ENCODE measurements around the gene TGFBI. TPM values are rescaled to one million over a fixed set of nuclear protein-coding genes. Genes with fewer than 3 reads are reported as not detected.

Gene TGFBI
- total and polyA plus RNA-seq, 9 of the 15 experiments (the other 6 are each of a cell fraction or from before 2014, with no cell fraction given), result 0.05 to 0.62 (median 0.08) TPM; not detected in 6

GRCh38 chr5:136087961-136088871 lies 59.4 kb downstream of the TGFBI start:
- H3K9me1 ChIP-seq (ENCODE audit: control insufficient read depth, insufficient read depth, low read length), result no peaks in the 10 kb centered on the region
- peak overlapping the region; percentile 35 for H3K4me2 ChIP-seq (ENCODE audit: insufficient read depth, low read length)
- ATAC-seq (peak; percentile 94), DNase-seq (ENCODE audit: extremely low read depth in 1 of 4, low spot score in 3 of 4) (peak; percentile 60 to 83 (median 71)), FAIRE-seq (peak; percentile 96)
- no TSS peak for BruUV-seq (replicated peaks)
- ChIA-PET CTCF (ENCODE audit: low intra/inter-chr PET ratio) (no interaction called here), POLR2A (interaction anchor here (0.7 kb wide), 1 partner anchor 45 kb away, joined by 3 read pairs; no protein-coding TSS in a partner anchor)
- 32% methylated on average over 15 of the region's 16 CpGs for WGBS (ENCODE audit: insufficient coverage, low coverage, missing lambda C conversion rate)
- H3K9me3 ChIP-seq (replicated peaks; ENCODE audit: control insufficient read depth, insufficient read depth, low read depth, low read length), result no peaks in the 10 kb centered on the region
- no peaks in the 10 kb centered on the region for H3K27me3 ChIP-seq (ENCODE audit: control insufficient read depth in 2 of 2, insufficient read depth in 2 of 2, low read length in 2 of 2)
- no peaks in the 10 kb centered on the region for H4K20me1 ChIP-seq (replicated peaks; ENCODE audit: control insufficient read depth, insufficient read depth, low read length)
- peak overlapping the region; percentile 69 for H2AFZ ChIP-seq (ENCODE audit: low read depth, low read length)
- intact Hi-C loops (cut with micrococcal nuclease) (no loop called here), in situ Hi-C loops (cut with MboI) (no loop called here)
- 0 out of 4 replicates have a peak overlapping the region, but pooled peaks have one; percentile 5 to 48 for H3K9ac ChIP-seq (ENCODE audit: insufficient read depth in 1 of 2, low read depth in 2 of 2, low read length in 2 of 2)
- no peaks in the 10 kb centered on the region for H3K79me2 ChIP-seq (ENCODE audit: control insufficient read depth, insufficient read depth, low read length)
- H3K4me3 ChIP-seq, result no peak overlapping the region
- no peaks in the 10 kb centered on the region for H3K36me3 ChIP-seq (ENCODE audit: control insufficient read depth, insufficient read depth, low read length)
- H3K27ac ChIP-seq (ENCODE audit: extremely low read depth, low read depth, low read length), result no peak overlapping the region
- H3K4me1 ChIP-seq (replicated peaks in 1 of 2; ENCODE audit: control insufficient read depth in 2 of 2, insufficient read depth in 2 of 2, low read length in 2 of 2), result peaks cover 8 to 27% of the 10 kb centered on the region in 2 experiments
- TF ChIP-seq ZNF586 (CRISPR knock-in tag; conservative IDR thresholded peaks at IDR 0.05) (no peak), RFX5 (IDR thresholded peaks at IDR 0.05; ENCODE audit: low read depth, low read length) (no peak), RBM15 (IDR thresholded peaks at IDR 0.05; ENCODE audit: insufficient read depth, low read length) (no peak), ELK1 (CRISPR knock-in tag; IDR thresholded peaks at IDR 0.05) (no peak), MYC (IDR thresholded peaks at IDR 0.05; ENCODE audit: low read depth, low read length) (peak; percentile 77), MYC (CRISPR knock-in tag; IDR thresholded peaks at IDR 0.05; ENCODE audit: borderline replicate concordance, low read depth) (no peak), MAX (CRISPR knock-in tag; IDR thresholded peaks at IDR 0.05) (peak; percentile 82), ID3 (CRISPR knock-in tag; IDR thresholded peaks at IDR 0.05) (no peak), ID3 (tag; IDR thresholded peaks at IDR 0.05) (0 out of 2 replicates have a peak, but pooled peaks have one; percentile 62), CREB3 (tag; conservative IDR thresholded peaks at IDR 0.05; ENCODE audit: low read depth) (no peak), ELF1 (tag; IDR thresholded peaks at IDR 0.05) (no peak), MEF2D (tag; conservative IDR thresholded peaks at IDR 0.05; ENCODE audit: low read depth) (peak; percentile 89), ZNF764 (CRISPR knock-in tag; IDR thresholded peaks at IDR 0.05; ENCODE audit: low read depth) (no peak), MTA2 (IDR thresholded peaks at IDR 0.05; ENCODE audit: low read depth) (no peak), TRIM25 (IDR thresholded peaks at IDR 0.05; ENCODE audit: borderline replicate concordance) (no peak), TCF3 (CRISPR knock-in tag; IDR thresholded peaks at IDR 0.05) (0 out of 2 replicates have a peak, but pooled peaks have one; percentile 11)
